Gastrocnemius medialis (tissue), 4 donors: ENCODE measurements around the gene ESYT2. TPM values are rescaled to one million over a fixed set of nuclear protein-coding genes. Genes with fewer than 3 reads are reported as not detected.

Experiments used
- ATAC-seq, 2 donors: fragments of 150-250 bp; one replicate each; pipeline ENCODE4 v1.9.1; 2016
- DNase-seq, 2 donors: peaks; one replicate each; pipeline ENCODE4 v3.0.0-alpha.2; 2019
- H3K27ac ChIP-seq, 4 donors: fragments of 200-600 bp; sonication (generic); 1 replicate in 1 of 4; 2 replicates in 3 of 4; pipeline ENCODE4 v1.5.1; 2016 to 2018; ENCODE audit warnings: mild to moderate bottlenecking in 2 of 4, moderate library complexity in 1 of 4
- H3K27me3 ChIP-seq, 3 donors: fragments of 200-600 bp; sonication (generic) in 2 of 3; 1 replicate in 1 of 3; 2 replicates in 2 of 3; pipeline versions ENCODE4 v1.5.1 to v1.6.0; 2016 to 2019; ENCODE audit warnings: mild to moderate bottlenecking in 1 of 3, moderate library complexity in 1 of 3
- H3K36me3 ChIP-seq, 2 donors: fragments of 200-600 bp; sonication (generic) in 1 of 2; one replicate each; pipeline ENCODE4 v1.5.1; 2017 to 2018
- H3K4me1 ChIP-seq, 2 donors: fragments of 200-600 bp; sonication (generic) in 1 of 2; one replicate each; pipeline ENCODE4 v1.5.1; 2016 to 2017; ENCODE audit warnings: mild to moderate bottlenecking in 2 of 2
- H3K4me3 ChIP-seq, 4 donors: fragments of 200-600 bp; sonication (generic) in 3 of 4; 1 replicate in 1 of 4; 2 replicates in 3 of 4; pipeline ENCODE4 v1.5.1; 2016 to 2019; ENCODE audit warnings: mild to moderate bottlenecking in 2 of 4
- H3K9me3 ChIP-seq, 3 donors: fragments of 200-600 bp; sonication (generic) in 2 of 3; 1 replicate in 1 of 3; 2 replicates in 2 of 3; pipeline ENCODE4 v1.5.1; 2016 to 2019
- CTCF ChIP-seq, 5 experiments: fragments of 450-650 bp in 3 of 5; fragments of 200-600 bp in 2 of 5; sonication (generic) in 2 of 5; IDR thresholded peaks in 4 of 5; conservative IDR thresholded peaks in 1 of 5; 1 replicate in 4 of 5; 2 replicates in 1 of 5; pipeline ENCODE4 v1.5.1; 2016 to 2019; ENCODE audit warnings: antibody characterized with exemption in 5 of 5, mild to moderate bottlenecking in 3 of 5, moderate library complexity in 3 of 5
- POLR2A ChIP-seq, 2 donors: fragments of 450-650 bp; IDR thresholded peaks; one replicate each; pipeline ENCODE4 v1.6.1; 2017; ENCODE audit warnings: antibody characterized with exemption in 2 of 2, mild to moderate bottlenecking in 2 of 2, moderate library complexity in 2 of 2
- in situ Hi-C, 4 donors: fragments of 200-750 bp; cut with MboI; loops; one replicate each; pipeline versions ENCODE4 v1.15.0 to v1.8.0; 2017; ENCODE audit warnings: low sequenced_read_pairs in 4 of 4
- intact Hi-C: fragments of 100-400 bp; cut with DNase I; formaldehyde crosslinking; loops from one replicate; pipeline ENCODE4 v1.15.1; 2023; ENCODE audit warnings: low total_unique reads
- total RNA-seq, 4 donors: library from RNA; depleted of rRNA; stranded (reverse); fragments of >200 nt; gene quantifications; one replicate each; pipeline versions ENCODE4 v1.1.0 to v1.2.3, GENCODE V29; 2016

Gene ESYT2
- total RNA-seq, 4 donors from 2014 or later, result 67.5 to 106 (median 74.7) TPM

- no peaks in the 10 kb centered on the region for H3K4me1 ChIP-seq
- no peak overlapping the region for H3K27ac ChIP-seq
- H3K27me3 ChIP-seq, result no peaks in the 10 kb centered on the region
- H3K4me3 ChIP-seq, result no peak overlapping the region
- no peaks in the 10 kb centered on the region for H3K9me3 ChIP-seq
- TF ChIP-seq POLR2A (IDR thresholded peaks at IDR 0.05), result no peak
- TF ChIP-seq CTCF (IDR thresholded peaks at IDR 0.05 in 4 of 5, conservative IDR thresholded peaks at IDR 0.05 in 1 of 5), result no peak
- ATAC-seq (no peak), DNase-seq (no peak)
- intact Hi-C loops (no loop called here), in situ Hi-C loops (loop anchor here in 1 of 4 donors (25.0 kb wide), 1 partner anchor 114 kb away; the partner anchor contains the start of gene ESYT2)
- no peaks in the 10 kb centered on the region for H3K36me3 ChIP-seq
Measured at GRCh38 chr7:158723266-158723665, 106.0 kb downstream of the ESYT2 start.

GRCh38 chr7:158722574-158723237 lies 106.6 kb downstream of the ESYT2 start:
- Histone ChIP-seq H3K4me1 (no peaks in the 10 kb centered on the region), H3K9me3 (no peaks in the 10 kb centered on the region), H3K36me3 (no peaks in the 10 kb centered on the region), H3K27ac (no peak overlapping the region), H3K27me3 (no peaks in the 10 kb centered on the region), H3K4me3 (no peak overlapping the region)
- intact Hi-C loops, result no loop called here
- TF ChIP-seq POLR2A (IDR thresholded peaks at IDR 0.05) (no peak), CTCF (IDR thresholded peaks at IDR 0.05 in 4 of 5, conservative IDR thresholded peaks at IDR 0.05 in 1 of 5) (no peak)
- no peak for DNase-seq
- in situ Hi-C loops, result loop anchor here in 1 of 4 donors (25.0 kb wide), 1 partner anchor 115 kb away; the partner anchor contains the start of gene ESYT2
- no peak for ATAC-seq

- H3K27ac ChIP-seq, result no peak overlapping the region
- no peak overlapping the region for H3K4me3 ChIP-seq
- intact Hi-C loops, result no loop called here
- H3K36me3 ChIP-seq, result no peaks in the 10 kb centered on the region
- no peaks in the 10 kb centered on the region for H3K4me1 ChIP-seq
- in situ Hi-C loops, result loop anchor here in 1 of 4 donors (25.0 kb wide), 1 partner anchor 117 kb away; the partner anchor contains the start of gene ESYT2
- DNase-seq (no peak), ATAC-seq (no peak)
- TF ChIP-seq POLR2A (IDR thresholded peaks at IDR 0.05) (no peak), CTCF (IDR thresholded peaks at IDR 0.05 in 4 of 5, conservative IDR thresholded peaks at IDR 0.05 in 1 of 5) (no peak)
- H3K9me3 ChIP-seq, result no peaks in the 10 kb centered on the region
- H3K27me3 ChIP-seq, result no peaks in the 10 kb centered on the region
Measured at GRCh38 chr7:158720112-158720511, 109.2 kb downstream of the ESYT2 start.

- in situ Hi-C loops (loop anchor here in 1 of 4 donors (25.0 kb wide), 1 partner anchor 120 kb away; the partner anchor contains the start of gene ESYT2), intact Hi-C loops (no loop called here)
- Histone ChIP-seq H3K27me3 (no peaks in the 10 kb centered on the region), H3K36me3 (no peaks in the 10 kb centered on the region), H3K4me3 (no peak overlapping the region), H3K27ac (no peak overlapping the region), H3K4me1 (no peaks in the 10 kb centered on the region), H3K9me3 (no peaks in the 10 kb centered on the region)
- ATAC-seq (no peak), DNase-seq (no peak)
- TF ChIP-seq CTCF (IDR thresholded peaks at IDR 0.05 in 4 of 5, conservative IDR thresholded peaks at IDR 0.05 in 1 of 5) (no peak), POLR2A (IDR thresholded peaks at IDR 0.05) (no peak)
Measured at GRCh38 chr7:158716802-158717201, 112.5 kb downstream of the ESYT2 start.
